IgD-negative memory B cell (primary cell): ENCODE results near the gene LIMCH1. TPM values are rescaled to one million over a fixed set of nuclear protein-coding genes. Genes with fewer than 3 reads are reported as not detected.
A peak's percentile ranks its signal among the peaks of the same experiment; 100 is the strongest.
"Not testable (repeated sequence)": the region's sequence is repeated elsewhere in the genome, so short reads cannot be mapped to it uniquely, and the experiment has no call there.

Source experiments
- H3K27ac Mint-ChIP-seq, 3 donors: one replicate each; pipeline ENCODE4 v1.8.0; 2020 to 2022; ENCODE audit warnings: mild to moderate bottlenecking in 3 of 3, mixed read lengths in 3 of 3, moderate library complexity in 1 of 3
- H3K27me3 Mint-ChIP-seq: one replicate; pipeline ENCODE4 v1.8.0; 2021; ENCODE audit warnings: mixed read lengths
- H3K36me3 Mint-ChIP-seq: one replicate; pipeline ENCODE4 v1.8.0; 2020; ENCODE audit warnings: mild to moderate bottlenecking, mixed read lengths
- H3K4me1 Mint-ChIP-seq, 3 donors: one replicate each; pipeline ENCODE4 v1.8.0; 2020 to 2022; ENCODE audit warnings: mixed read lengths in 3 of 3, mild to moderate bottlenecking in 1 of 3
- H3K4me3 Mint-ChIP-seq, 4 donors: one replicate each; pipeline ENCODE4 v1.8.0; 2020 to 2022; ENCODE audit warnings: mild to moderate bottlenecking in 4 of 4, mixed read lengths in 4 of 4, moderate library complexity in 3 of 4
- H3K9me3 Mint-ChIP-seq, 3 donors: one replicate each; pipeline ENCODE4 v1.8.0; 2020 to 2021; ENCODE audit warnings: mixed read lengths in 3 of 3, mild to moderate bottlenecking in 1 of 3
- polyA plus RNA-seq: library from polyadenylated mRNA; unstranded; fragments of 300-500 nt; fragmentation: Illumina TruSeq; gene quantifications from one replicate; pipeline ENCODE4 v1.2.3, GENCODE V29; 2021

Gene LIMCH1
- polyA plus RNA-seq, 1 donor from 2014 or later, result not detected

DNA sequence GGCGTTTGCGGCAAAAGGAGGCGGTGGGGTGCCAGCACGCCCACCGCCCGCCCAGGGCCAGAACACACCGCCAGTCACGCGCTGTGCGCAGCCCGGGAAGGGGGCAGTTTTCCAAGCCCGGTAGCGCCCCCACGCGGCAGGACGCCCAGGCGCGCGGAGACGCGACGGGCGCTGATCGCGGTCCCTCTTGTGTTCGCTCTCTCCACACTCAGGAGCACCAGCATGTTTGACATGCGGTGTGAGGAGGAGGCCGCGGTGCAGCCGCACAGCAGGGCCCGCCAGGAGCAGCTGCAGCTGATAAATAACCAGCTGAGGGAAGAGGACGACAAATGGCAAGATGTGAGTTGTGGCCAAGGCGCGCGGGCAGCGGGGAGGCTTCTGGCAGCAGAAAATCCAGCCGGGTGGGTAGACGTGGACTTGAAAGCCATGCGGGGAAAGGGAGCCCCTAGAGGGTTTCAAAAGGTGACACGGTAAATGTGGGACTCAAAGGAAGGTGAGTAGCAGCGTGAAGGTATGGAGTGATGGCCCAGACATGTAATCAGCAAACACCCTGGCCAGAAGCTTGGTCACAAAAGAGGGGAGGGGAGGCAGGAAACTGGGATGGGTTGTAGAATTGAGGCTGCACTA, 106.4 kb downstream of the LIMCH1 start:
- Mint-ChIP-seq H3K27me3 (peaks cover 18% of the 10 kb centered on the region), H3K9me3 (peaks cover 0 to 2% (median 0%) of the 10 kb centered on the region in 3 donors), H3K36me3 (no peaks in the 10 kb centered on the region), H3K4me1 (no peaks in the 10 kb centered on the region), H3K27ac (no peak overlapping the region), H3K4me3 (no peak overlapping the region)

DNA sequence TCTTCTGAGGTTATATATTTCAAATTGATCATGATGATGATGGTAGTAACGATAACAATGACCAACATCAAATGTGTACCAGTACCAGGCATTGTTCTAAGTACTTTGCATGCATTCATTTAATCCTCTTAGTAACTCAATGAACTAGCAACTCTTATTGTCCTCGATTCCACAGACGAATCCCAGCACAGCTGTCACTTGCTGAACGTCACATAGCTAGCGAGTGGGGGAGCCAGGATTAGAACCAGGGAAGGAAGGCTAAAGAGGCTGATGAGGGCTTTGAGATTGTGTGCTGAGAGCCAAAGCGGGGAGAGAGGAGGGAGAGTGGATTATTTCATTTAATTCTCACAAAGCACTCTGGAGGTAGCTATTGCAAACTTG, 106.9 kb downstream of the LIMCH1 start:
- Mint-ChIP-seq H3K27ac (no peak overlapping the region), H3K27me3 (peaks cover 18% of the 10 kb centered on the region), H3K4me3 (no peak overlapping the region), H3K4me1 (no peaks in the 10 kb centered on the region), H3K9me3 (peaks cover 0 to under 1% (median 0%) of the 10 kb centered on the region in 3 donors), H3K36me3 (no peaks in the 10 kb centered on the region)

DNA sequence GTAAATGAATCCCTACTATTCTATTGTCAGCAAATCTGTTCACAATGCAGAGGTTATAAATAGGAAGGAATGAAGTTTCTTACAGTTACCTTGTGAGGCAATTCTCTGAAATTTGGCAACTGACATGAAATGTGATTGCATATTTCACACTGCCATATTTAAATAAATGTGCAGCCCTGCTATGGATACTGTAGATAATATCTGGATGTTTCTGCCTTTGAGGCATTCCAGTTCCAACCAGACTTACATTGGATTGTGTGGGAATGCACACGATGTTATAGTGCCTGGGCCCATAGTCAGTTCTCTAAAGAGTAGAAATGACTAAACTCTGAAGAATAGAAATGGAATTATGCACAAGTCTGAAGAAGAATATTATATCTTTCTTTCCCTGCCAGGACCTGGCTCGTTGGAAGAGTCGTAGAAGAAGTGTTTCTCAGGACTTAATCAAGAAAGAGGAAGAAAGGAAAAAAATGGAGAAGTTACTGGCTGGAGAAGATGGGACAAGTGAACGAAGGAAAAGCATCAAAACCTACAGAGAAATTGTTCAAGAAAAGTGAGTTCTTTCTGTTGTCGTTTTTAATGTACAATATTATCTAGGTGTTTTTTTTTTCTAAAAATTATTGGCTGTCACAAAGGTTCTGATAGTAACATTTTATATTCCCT, 107.9 kb downstream of the LIMCH1 start:
- H3K4me1 Mint-ChIP-seq, result no peaks in the 10 kb centered on the region
- H3K4me3 Mint-ChIP-seq, result no peak overlapping the region
- H3K27ac Mint-ChIP-seq, result no peak overlapping the region

DNA sequence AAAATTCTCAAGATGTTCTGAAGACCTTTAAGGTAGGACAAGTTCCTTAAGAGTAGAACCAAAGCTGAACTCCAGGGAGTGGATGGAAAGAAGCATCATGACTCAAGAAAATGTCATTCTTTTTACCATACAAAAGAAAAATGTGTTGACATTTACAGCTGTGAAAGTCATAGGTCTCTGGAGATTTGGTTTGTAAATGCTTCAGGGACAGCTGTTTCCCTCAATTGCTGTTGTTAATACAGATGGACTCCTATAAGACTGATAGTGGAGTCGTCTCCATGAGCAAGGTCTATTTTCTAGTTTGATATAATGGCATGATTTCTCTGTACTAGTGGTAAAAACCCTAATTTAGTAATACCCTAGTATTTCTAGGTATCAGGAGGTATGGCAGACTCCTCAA, 108.9 kb downstream of the LIMCH1 start:
- Mint-ChIP-seq H3K27me3 (peaks cover 18% of the 10 kb centered on the region), H3K36me3 (no peaks in the 10 kb centered on the region), H3K4me1 (no peaks in the 10 kb centered on the region), H3K27ac (no peak overlapping the region), H3K9me3 (no peaks in the 10 kb centered on the region), H3K4me3 (no peak overlapping the region)

More for the DNA sequence above, 107.9 kb downstream of the LIMCH1 start:
- no peaks in the 10 kb centered on the region for H3K9me3 Mint-ChIP-seq
- H3K36me3 Mint-ChIP-seq, result no peaks in the 10 kb centered on the region
- peaks cover 18% of the 10 kb centered on the region for H3K27me3 Mint-ChIP-seq

DNA sequence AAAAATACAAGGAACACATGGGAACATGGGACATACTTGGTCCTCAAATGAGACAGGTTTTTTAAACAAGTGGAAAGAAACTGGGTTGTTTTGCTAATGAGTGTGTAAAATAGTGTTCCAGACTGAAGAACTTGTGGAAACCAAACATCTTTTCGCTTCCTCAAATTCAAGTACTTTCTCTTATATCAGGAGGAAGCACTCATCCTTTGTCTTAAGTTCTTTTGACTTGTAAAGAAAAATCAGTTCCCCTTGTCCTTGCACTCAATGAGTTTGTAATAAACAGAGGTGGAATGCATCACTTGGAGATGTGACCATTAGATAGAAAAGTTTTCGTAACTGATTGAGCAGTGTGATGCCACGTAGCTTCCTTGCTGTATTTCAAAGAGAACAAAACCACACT, 109.4 kb downstream of the LIMCH1 start:
- Mint-ChIP-seq H3K36me3 (no peaks in the 10 kb centered on the region), H3K4me1 (no peaks in the 10 kb centered on the region), H3K9me3 (no peaks in the 10 kb centered on the region), H3K27me3 (peaks cover 18% of the 10 kb centered on the region), H3K4me3 (peak overlapping the region in 1 of 4 donors; percentile 10), H3K27ac (no peak overlapping the region)

DNA sequence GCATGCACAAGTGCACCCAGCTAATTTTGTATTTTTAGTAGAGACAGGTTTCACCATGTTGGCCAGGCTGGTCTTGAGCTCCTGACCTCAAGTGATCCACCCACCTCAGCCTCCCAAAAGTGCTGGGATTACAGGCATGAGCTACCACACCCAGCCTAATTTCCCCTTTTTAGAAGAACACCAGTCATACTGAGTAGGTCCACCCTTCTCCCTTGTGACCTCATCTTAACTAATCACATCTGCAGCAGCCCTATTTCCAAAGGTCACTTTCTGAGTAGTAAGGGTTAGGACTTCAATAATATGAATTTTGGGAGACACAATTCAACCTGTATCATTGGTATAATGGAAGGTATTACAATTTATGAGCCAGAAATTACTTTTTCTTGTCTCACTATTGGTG, 113.2 kb downstream of the LIMCH1 start:
- H3K9me3 Mint-ChIP-seq, H3K36me3 Mint-ChIP-seq, H3K27me3 Mint-ChIP-seq, H3K4me1 Mint-ChIP-seq, H3K27ac Mint-ChIP-seq, H3K4me3 Mint-ChIP-seq: not testable (repeated sequence)

DNA sequence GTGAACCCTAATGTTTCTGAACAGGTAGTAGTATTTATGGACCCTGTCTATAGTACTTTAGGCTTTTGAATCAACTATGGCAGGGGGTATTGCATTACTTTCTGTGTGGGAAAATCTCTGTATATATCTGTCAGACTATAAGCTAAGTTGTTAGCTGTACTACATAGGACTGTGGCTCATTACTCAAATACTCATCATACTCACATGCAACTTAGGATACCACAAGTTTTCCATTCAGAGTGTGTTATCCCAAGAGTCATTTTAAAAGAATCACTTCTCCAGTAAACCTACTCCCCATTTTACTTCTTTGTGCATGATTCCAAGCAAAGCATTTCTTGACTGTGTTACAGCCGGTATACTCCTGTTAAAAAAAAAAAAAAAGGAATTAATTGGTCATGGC, 115.0 kb downstream of the LIMCH1 start:
- Mint-ChIP-seq H3K4me1 (no peaks in the 10 kb centered on the region), H3K27me3 (peaks cover 4% of the 10 kb centered on the region), H3K27ac (no peak overlapping the region), H3K9me3 (no peaks in the 10 kb centered on the region), H3K36me3 (no peaks in the 10 kb centered on the region), H3K4me3 (no peak overlapping the region)

DNA sequence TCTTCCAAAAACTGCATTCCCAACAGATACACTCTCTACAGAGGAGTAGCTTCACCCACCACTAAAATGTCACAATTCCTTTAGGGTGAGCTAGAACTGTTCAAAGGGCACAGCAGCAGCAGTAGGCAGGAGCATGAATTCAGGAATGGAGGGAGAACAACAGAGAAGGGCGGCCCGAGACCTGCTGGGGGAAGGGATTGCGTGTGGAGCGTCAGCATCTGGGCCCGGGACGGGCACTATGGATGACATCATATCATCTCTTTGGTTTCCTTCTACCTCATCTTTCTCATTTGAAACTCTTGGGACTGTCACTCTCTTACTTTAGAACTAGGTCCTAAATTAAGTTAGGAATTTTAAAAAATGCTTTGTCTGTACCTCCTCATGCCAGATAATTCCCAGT, 115.6 kb downstream of the LIMCH1 start:
- H3K36me3 Mint-ChIP-seq, result no peaks in the 10 kb centered on the region
- H3K27me3 Mint-ChIP-seq, result peaks cover 6% of the 10 kb centered on the region
- no peak overlapping the region for H3K27ac Mint-ChIP-seq
- H3K4me1 Mint-ChIP-seq, result no peaks in the 10 kb centered on the region
- no peak overlapping the region for H3K4me3 Mint-ChIP-seq
- H3K9me3 Mint-ChIP-seq, result no peaks in the 10 kb centered on the region

DNA sequence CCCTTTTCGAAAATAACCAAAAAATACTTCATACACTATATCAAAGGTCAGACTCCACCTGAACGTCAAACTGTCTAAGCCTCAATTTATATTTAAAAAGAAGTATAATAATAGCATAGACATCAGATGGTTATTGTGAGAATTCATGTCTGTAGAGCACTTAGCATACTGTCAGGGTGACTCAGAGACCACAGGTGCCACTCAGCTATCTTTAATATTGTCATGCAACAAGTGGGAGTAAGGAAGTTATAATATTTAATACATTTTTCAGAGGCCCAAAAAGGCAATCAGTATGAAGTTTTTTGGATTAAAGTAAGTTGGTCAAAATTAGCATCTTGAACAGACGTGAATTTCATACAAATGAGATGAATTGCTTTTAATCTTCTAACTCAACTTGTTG, 117.2 kb downstream of the LIMCH1 start:
- no peaks in the 10 kb centered on the region for H3K9me3 Mint-ChIP-seq
- H3K36me3 Mint-ChIP-seq, result no peaks in the 10 kb centered on the region
- H3K27ac Mint-ChIP-seq, result no peak overlapping the region
- no peak overlapping the region for H3K4me3 Mint-ChIP-seq
- H3K4me1 Mint-ChIP-seq, result no peaks in the 10 kb centered on the region
- H3K27me3 Mint-ChIP-seq, result peaks cover 6% of the 10 kb centered on the region

DNA sequence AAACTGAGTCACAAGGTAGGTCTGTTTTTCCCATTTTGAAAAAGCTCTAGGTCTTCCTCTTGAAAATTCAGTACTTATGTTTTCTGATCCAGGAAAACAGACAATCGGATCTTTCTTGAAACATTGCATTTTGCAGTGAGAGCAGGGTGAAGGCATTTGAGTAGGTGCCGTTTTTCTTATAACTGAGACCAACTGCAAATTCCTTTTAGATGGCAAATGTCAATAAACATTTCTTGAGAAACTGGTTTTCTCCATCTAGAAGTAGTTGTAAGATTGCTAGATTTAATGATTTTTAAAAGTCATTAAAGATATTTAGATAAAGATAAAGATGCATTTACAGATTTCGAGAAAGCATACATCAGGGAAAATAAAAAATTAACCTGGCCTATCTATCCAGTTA, 118.1 kb downstream of the LIMCH1 start:
- Mint-ChIP-seq H3K4me1 (no peaks in the 10 kb centered on the region), H3K27ac (no peak overlapping the region), H3K27me3 (peaks cover 6% of the 10 kb centered on the region), H3K4me3 (no peak overlapping the region), H3K9me3 (no peaks in the 10 kb centered on the region), H3K36me3 (no peaks in the 10 kb centered on the region)

DNA sequence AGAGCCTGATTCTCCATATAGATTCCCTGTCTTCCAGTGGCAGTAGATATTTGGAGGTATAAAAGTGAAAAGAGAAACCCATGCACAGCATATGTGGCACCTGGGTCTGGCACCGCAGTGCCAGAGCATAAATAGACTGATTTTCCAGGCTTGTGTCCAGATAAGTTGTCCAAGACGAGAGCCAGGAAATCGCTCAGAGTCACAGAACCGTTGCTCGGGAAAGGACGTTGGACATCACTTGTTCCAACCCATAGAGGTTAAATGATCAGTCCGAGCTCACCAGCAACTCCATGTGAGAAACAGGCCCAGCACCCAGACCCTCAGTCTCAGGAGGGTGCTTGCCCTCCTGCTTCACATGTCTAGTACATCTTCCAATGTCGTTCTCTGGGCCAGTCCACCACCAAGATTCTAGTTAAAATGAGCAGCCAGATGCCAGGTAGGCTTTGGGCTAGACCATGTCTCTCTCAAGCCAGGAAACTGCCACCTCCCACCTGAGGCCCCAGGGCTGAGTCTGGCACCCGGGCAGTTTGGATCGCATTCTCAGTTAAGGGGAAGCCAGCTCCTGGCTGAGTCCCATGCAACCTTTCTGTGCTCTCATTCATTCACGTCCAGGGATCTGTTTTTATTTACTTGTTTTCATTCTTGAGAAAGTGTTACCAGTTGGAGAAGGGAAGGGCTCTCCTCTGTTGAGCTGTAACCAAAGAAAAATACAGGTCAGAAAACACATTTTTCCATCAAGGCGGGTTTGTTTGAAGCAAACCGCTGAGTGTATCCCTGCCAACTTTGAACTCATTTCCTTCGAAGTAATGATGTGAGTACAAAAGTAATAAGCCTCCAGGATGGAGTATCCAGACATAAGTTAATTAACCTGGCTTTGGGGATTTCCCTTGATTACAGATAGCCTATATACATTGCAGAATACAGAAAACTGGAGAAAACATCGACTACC, 118.9 kb downstream of the LIMCH1 start:
- peaks cover 6% of the 10 kb centered on the region for H3K27me3 Mint-ChIP-seq
- H3K4me3 Mint-ChIP-seq, result no peak overlapping the region
- no peaks in the 10 kb centered on the region for H3K36me3 Mint-ChIP-seq
- H3K4me1 Mint-ChIP-seq, result no peaks in the 10 kb centered on the region
- no peaks in the 10 kb centered on the region for H3K9me3 Mint-ChIP-seq
- no peak overlapping the region for H3K27ac Mint-ChIP-seq

DNA sequence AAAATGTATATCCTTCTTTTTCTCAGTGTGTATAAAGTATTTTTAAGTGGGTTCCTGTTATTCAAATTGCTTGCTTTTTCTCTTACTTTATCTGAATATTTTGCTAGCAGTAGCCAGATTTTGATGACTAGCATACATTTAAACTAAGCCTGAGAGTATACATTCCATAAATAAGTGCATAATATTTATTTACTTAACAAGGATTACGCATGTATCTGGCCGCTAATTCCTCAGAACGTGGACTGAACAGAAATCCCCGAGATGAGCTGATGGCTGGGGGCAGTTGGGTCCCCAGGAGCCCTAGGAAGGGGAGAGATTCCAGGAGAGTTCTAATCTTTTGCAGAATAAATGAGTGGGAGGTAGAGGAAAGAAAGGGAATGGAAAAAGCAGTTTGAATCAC, 119.6 kb downstream of the LIMCH1 start:
- H3K27ac Mint-ChIP-seq, result peak overlapping the region in 1 of 3 donors; percentile 43
- H3K27me3 Mint-ChIP-seq, result peaks cover 6% of the 10 kb centered on the region
- no peaks in the 10 kb centered on the region for H3K9me3 Mint-ChIP-seq
- H3K4me1 Mint-ChIP-seq, result no peaks in the 10 kb centered on the region
- H3K36me3 Mint-ChIP-seq, result no peaks in the 10 kb centered on the region
- no peak overlapping the region for H3K4me3 Mint-ChIP-seq

DNA sequence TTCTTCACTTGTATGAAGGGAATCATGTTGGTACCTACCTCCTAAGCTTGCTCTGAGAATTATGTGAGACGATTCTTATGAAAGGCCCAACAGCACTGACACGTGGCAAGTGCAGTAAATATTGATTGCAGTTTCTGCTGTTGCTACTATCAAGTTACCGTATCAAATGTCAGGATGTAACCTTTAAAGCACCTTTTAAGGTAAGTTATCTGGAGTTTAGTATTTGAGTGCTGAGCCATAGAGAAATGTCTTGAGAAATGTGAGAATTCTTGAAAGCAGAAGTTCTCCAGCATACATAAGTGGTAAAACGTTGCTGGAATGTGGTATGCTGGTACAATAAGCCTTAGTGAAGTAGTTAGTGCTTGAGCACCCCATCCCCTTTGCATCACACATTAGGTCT, 120.2 kb downstream of the LIMCH1 start:
- Mint-ChIP-seq H3K27ac (no peak overlapping the region), H3K4me3 (no peak overlapping the region)

DNA sequence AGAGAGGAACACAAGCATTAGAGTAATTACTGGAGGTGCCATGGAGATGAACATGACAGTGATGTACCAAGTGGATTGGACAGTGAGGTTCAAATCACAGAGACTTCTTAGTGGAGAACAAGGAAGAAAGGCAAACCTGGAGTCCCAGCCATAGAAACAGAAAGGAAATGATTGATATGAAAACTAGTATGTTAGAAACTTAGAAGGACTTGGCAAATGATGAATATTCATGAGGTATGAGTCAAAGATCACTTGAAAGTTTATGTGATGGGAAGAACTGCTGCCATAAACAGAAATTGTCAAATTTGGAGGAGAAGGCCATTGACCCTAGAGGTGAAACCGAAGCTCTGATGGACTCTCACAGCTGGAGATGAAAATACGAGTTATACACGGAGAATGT, 122.4 kb downstream of the LIMCH1 start:
- H3K36me3 Mint-ChIP-seq, result no peaks in the 10 kb centered on the region
- H3K27me3 Mint-ChIP-seq, result peaks cover 6% of the 10 kb centered on the region
- H3K4me3 Mint-ChIP-seq, result peak overlapping the region in 1 of 4 donors; percentile 41
- peak overlapping the region in 1 of 3 donors; percentile 44 for H3K27ac Mint-ChIP-seq
- H3K4me1 Mint-ChIP-seq, result no peaks in the 10 kb centered on the region
- H3K9me3 Mint-ChIP-seq, result no peaks in the 10 kb centered on the region

More for the DNA sequence above, 120.2 kb downstream of the LIMCH1 start:
- Mint-ChIP-seq H3K9me3 (no peaks in the 10 kb centered on the region), H3K4me1 (no peaks in the 10 kb centered on the region), H3K27me3 (peaks cover 6% of the 10 kb centered on the region), H3K36me3 (no peaks in the 10 kb centered on the region)

DNA sequence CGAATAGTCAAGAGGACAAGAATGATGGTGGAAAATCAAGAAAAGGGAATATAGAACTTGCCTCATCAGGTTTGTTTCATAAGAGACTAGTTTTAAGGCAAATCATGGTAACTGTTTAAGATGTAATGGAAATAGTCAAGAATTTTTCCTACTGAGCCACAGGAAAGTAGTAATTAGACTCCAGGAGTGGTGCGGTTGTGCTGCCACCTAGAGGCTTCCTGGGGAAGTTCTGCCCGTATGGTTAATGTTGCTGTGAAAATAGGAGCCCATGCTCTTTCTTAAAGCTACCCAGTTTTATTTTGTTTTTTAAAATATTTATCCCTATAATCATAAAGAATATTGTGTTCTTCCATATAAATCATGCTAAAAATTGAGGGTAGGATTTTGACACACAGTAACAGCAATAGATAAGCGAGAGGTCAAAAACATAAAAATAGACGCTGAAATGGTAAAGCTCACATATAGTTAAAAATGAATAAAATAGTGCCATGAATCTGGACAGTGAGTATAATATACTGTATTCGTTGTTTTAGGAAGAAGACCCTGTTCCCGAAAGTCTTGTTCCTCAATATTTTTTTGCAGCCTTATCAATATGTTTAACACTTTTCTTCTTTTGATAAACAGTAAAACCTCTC, 123.6 kb downstream of the LIMCH1 start:
- Mint-ChIP-seq H3K27ac (no peak overlapping the region), H3K4me1 (no peaks in the 10 kb centered on the region), H3K27me3 (peaks cover 2% of the 10 kb centered on the region), H3K9me3 (no peaks in the 10 kb centered on the region), H3K4me3 (no peak overlapping the region), H3K36me3 (no peaks in the 10 kb centered on the region)
